Cardiac muscle cell (in vitro differentiated cells and primary cell): Measurements from ENCODE around the gene GREM2. TPM values are rescaled to one million over a fixed set of nuclear protein-coding genes. Genes with fewer than 3 reads are reported as not detected.

Experiments
- DNase-seq, 2 donors: peaks; one replicate each; pipeline versions ENCODE4 v3.0.0 to v3.0.0-alpha.2; 2010 to 2017; ENCODE audit warnings: low read depth in 1 of 2, low spot score in 1 of 2
- H3K27ac ChIP-seq: fragments of 200-600 bp; sonication (generic); 2 replicates; pipeline ENCODE4 v1.5.1; 2016
- H3K27me3 ChIP-seq: fragments of 200-600 bp; sonication (generic); 2 replicates; pipeline ENCODE4 v1.6.0; 2016; ENCODE audit warnings: control low read depth
- H3K36me3 ChIP-seq: fragments of 200-600 bp; sonication (generic); 2 replicates; pipeline ENCODE4 v1.5.1; 2016; ENCODE audit warnings: control low read depth
- H3K4me1 ChIP-seq: fragments of 200-600 bp; sonication (generic); 2 replicates; pipeline ENCODE4 v1.8.1; 2017; ENCODE audit warnings: low read depth, mild to moderate bottlenecking, mixed run types
- H3K4me3 ChIP-seq: fragments of 200-600 bp; sonication (generic); 2 replicates; pipeline ENCODE4 v1.5.1; 2016; ENCODE audit warnings: mild to moderate bottlenecking
- H3K9me3 ChIP-seq: fragments of 200-600 bp; sonication (generic); 2 replicates; pipeline ENCODE4 v1.5.1; 2017; ENCODE audit warnings: low read depth, mild to moderate bottlenecking, control low read depth
- CTCF ChIP-seq: IDR thresholded peaks from 2 replicates; pipeline ENCODE4 v1.5.1; 2012; ENCODE audit warnings: low read depth, mild to moderate bottlenecking, low read length
- polyA plus RNA-seq: library from polyadenylated mRNA; unstranded; fragments of >200 nt; fragmentation: Nextera tagmentation; extraction: Ambion mirVana; gene quantifications from 2 replicates; pipeline ENCODE4 v1.2.1, GENCODE V29; 2016
- total RNA-seq: library from RNA; depleted of rRNA; stranded (reverse); fragments of >200 nt; gene quantifications from 2 replicates; pipeline ENCODE4 v1.2.3, GENCODE V29; 2016

Gene GREM2
- total and polyA plus RNA-seq, 2 experiments from 2014 or later, result 10.5 to 17.2 TPM

GRCh38 chr1:240650877-240651276 is 38.9 kb upstream of the GREM2 start:
- Histone ChIP-seq H3K36me3 (no peaks in the 10 kb centered on the region), H3K27ac (no peak overlapping the region), H3K4me1 (no peaks in the 10 kb centered on the region), H3K9me3 (no peaks in the 10 kb centered on the region), H3K27me3 (no peaks in the 10 kb centered on the region), H3K4me3 (no peak overlapping the region)
- no peak for TF ChIP-seq CTCF
- DNase-seq, result no peak

- Histone ChIP-seq H3K4me1 (no peaks in the 10 kb centered on the region), H3K27me3 (no peaks in the 10 kb centered on the region), H3K27ac (no peak overlapping the region), H3K9me3 (no peaks in the 10 kb centered on the region), H3K4me3 (no peak overlapping the region), H3K36me3 (no peaks in the 10 kb centered on the region)
- TF ChIP-seq CTCF, result no peak
- DNase-seq, result no peak
These were observed 38.1 kb upstream of the GREM2 start for GRCh38 chr1:240649733-240650721.

GRCh38 chr1:240646571-240647240 is 34.8 kb upstream of the GREM2 start:
- no peak for DNase-seq
- TF ChIP-seq CTCF, result no peak
- no peaks in the 10 kb centered on the region for H3K4me1 ChIP-seq
- no peak overlapping the region for H3K4me3 ChIP-seq
- no peaks in the 10 kb centered on the region for H3K36me3 ChIP-seq
- no peaks in the 10 kb centered on the region for H3K27me3 ChIP-seq
- H3K27ac ChIP-seq, result no peak overlapping the region
- H3K9me3 ChIP-seq, result no peaks in the 10 kb centered on the region

GRCh38 chr1:240644732-240645131 is 32.8 kb upstream of the GREM2 start:
- Histone ChIP-seq H3K36me3 (no peaks in the 10 kb centered on the region), H3K4me3 (no peak overlapping the region), H3K9me3 (no peaks in the 10 kb centered on the region), H3K4me1 (no peaks in the 10 kb centered on the region), H3K27me3 (no peaks in the 10 kb centered on the region), H3K27ac (no peak overlapping the region)
- DNase-seq, result no peak
- TF ChIP-seq CTCF, result no peak

GRCh38 chr1:240635466-240636256 is 23.7 kb upstream of the GREM2 start:
- no peaks in the 10 kb centered on the region for H3K36me3 ChIP-seq
- TF ChIP-seq CTCF, result no peak
- no peak overlapping the region for H3K27ac ChIP-seq
- H3K9me3 ChIP-seq, result no peaks in the 10 kb centered on the region
- H3K4me3 ChIP-seq, result no peak overlapping the region
- H3K4me1 ChIP-seq, result no peaks in the 10 kb centered on the region
- H3K27me3 ChIP-seq, result no peaks in the 10 kb centered on the region
- no peak for DNase-seq
